K562 (cell line): Measurements from ENCODE around the gene GAB1. TPM values are rescaled to one million over a fixed set of nuclear protein-coding genes. Genes with fewer than 3 reads are reported as not detected.

Source experiments
- BDP1 ChIP-seq: IDR thresholded peaks from 3 replicates; pipeline ENCODE4 v1.6.1; 2011; ENCODE audit not compliant: insufficient read length, insufficient read depth
- BRF1 ChIP-seq: IDR thresholded peaks from 3 replicates; pipeline ENCODE4 v1.6.1; 2011; ENCODE audit warnings: borderline replicate concordance, mild to moderate bottlenecking; ENCODE audit not compliant: insufficient read length; ENCODE audit errors: extremely low read depth
- KDM5B ChIP-seq: fragments of 200-600 bp; sonication (generic); IDR thresholded peaks from 2 replicates; pipeline ENCODE4 v1.6.1; 2012; ENCODE audit warnings: low read depth, mild to moderate bottlenecking, moderate library complexity, low read length, control low read depth, inconsistent platforms; ENCODE audit not compliant: insufficient replicate concordance
- SPI1 ChIP-seq: IDR thresholded peaks from 2 replicates; pipeline ENCODE4 v1.6.1; 2011; ENCODE audit warnings: low read depth, low read length, control low read depth, borderline replicate concordance
- ZNF12 ChIP-seq: sonication (generic); formaldehyde crosslinking; IDR thresholded peaks from 2 replicates; pipeline ENCODE4 v1.4.0; 2020; ENCODE audit warnings: mild to moderate bottlenecking, missing genetic modification reagents
- ZNF174 ChIP-seq: fragments of 250-450 bp; sonication (Bioruptor Pico); IDR thresholded peaks from 2 replicates; pipeline ENCODE4 v1.4.0; 2020; ENCODE audit warnings: mild to moderate bottlenecking
- ZNF217 ChIP-seq: sonication (generic); formaldehyde crosslinking; IDR thresholded peaks from 2 replicates; pipeline ENCODE4 v1.8.0; 2022; ENCODE audit warnings: mild to moderate bottlenecking, missing genetic modification reagents
- polyA plus RNA-seq, 8 experiments: library from polyadenylated mRNA; depleted of rRNA in 4 of 8; stranded (reverse) in 5 of 8; unstranded in 3 of 8; fragments of >200 nt; fragmentation: Nextera tagmentation in 2 of 8; fragmentation: Illumina TruSeq in 1 of 8; extraction: Ambion mirVana in 2 of 8; extraction: Trizol in 1 of 8; gene quantifications; 2 replicates each; pipeline versions ENCODE4 v1.2.1 to v1.2.3, GENCODE V29; 2011 to 2014; ENCODE audit warnings: inconsistent platforms in 1 of 8, missing spikeins in 1 of 8
- total RNA-seq, 7 experiments: library from RNA; depleted of rRNA in 6 of 7; stranded (reverse); fragments of >200 nt in 6 of 7; fragmentation: Illumina TruSeq in 2 of 7; extraction: Trizol in 2 of 7; gene quantifications; 2 replicates each; pipeline versions ENCODE4 v1.2.1 to v1.2.3, GENCODE V29; 2011 to 2021; ENCODE audit warnings: low replicate concordance in 1 of 7
- TF ChIP-seq, protein P1 (sequence below), 2 experiments: IDR thresholded peaks in 1 of 2; conservative IDR thresholded peaks in 1 of 2; 2 replicates each; pipeline ENCODE4 v1.6.1; 2016; ENCODE audit warnings: low read depth in 2 of 2, mild to moderate bottlenecking in 1 of 2, missing compliant biosample characterization in 1 of 2, missing genetic modification characterization in 1 of 2, moderate library complexity in 1 of 2
- TF ChIP-seq, protein P2 (sequence below): sonication (generic); formaldehyde crosslinking; IDR thresholded peaks from 2 replicates; pipeline ENCODE4 v1.8.1; 2023; ENCODE audit warnings: missing genetic modification reagents, mild to moderate bottlenecking, borderline replicate concordance
- TF ChIP-seq, protein P3 (sequence below): fragments of 450-650 bp; IDR thresholded peaks from 2 replicates; pipeline ENCODE4 v1.6.1; 2016; ENCODE audit warnings: missing biosample characterization, missing genetic modification characterization

The GAB1 gene
- total and polyA plus RNA-seq, 9 of the 15 experiments (the other 6 are each of a cell fraction or from before 2014, with no cell fraction given), result 1.3 to 14.6 (median 7.5) TPM

DNA sequence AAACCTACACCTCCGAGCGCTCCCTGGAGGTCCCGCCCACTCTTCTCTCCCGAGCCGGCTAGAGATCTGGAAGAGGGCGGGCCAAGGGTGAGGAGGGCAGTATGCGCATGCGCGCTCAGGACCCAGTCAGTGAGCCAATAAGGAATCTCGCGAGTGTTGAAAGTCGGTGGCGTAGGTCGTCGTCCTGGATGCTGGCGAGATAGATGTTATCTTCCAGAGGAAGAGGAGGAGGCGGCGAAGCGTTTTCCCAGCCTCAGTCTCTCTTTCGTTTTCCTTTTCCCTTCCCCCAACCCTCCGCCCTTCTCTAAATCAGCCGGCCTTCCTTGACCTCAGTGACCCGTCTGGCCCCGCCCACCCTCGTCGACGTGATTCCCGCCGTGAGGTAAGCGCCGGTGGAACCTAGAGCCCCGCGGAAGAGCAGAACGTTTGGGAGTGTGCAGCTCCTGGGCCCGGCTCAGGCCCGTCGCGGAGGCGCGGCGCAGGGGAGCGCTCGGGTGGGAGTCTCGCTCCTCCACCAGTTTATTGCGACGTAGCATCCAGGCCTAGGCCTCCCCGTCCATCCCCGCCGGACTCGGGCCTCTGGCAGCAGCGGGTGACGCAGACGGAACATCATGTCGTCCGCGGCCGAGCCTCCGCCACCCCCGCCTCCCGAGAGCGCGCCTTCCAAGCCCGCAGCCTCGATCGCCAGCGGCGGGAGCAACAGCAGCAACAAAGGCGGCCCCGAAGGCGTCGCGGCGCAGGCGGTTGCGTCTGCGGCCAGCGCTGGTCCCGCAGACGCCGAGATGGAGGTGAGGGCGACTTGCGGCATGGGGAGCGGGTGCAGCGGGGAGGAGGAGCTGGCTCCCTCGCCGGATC is 176.9 kb downstream of the GAB1 start, which contains the start of gene SMARCA5 (continued):
- TF ChIP-seq ZNF12 (CRISPR knock-in tag) (peak; percentile 53; the same call in 1 of the 2 replicates), KDM5B (peak; percentile 8), BRF1 (no peak), ZNF174 (CRISPR knock-in tag) (no peak), BDP1 (no peak), ZNF217 (CRISPR knock-in tag) (no peak), SPI1 (no peak)
- TF ChIP-seq, protein P1, sequence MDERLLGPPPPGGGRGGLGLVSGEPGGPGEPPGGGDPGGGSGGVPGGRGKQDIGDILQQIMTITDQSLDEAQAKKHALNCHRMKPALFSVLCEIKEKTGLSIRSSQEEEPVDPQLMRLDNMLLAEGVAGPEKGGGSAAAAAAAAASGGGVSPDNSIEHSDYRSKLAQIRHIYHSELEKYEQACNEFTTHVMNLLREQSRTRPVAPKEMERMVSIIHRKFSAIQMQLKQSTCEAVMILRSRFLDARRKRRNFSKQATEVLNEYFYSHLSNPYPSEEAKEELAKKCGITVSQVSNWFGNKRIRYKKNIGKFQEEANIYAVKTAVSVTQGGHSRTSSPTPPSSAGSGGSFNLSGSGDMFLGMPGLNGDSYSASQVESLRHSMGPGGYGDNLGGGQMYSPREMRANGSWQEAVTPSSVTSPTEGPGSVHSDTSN (CRISPR knock-in tag; IDR thresholded peaks at IDR 0.05; ENCODE audit: low read depth), result no peak
- TF ChIP-seq, protein P1 (tag; conservative IDR thresholded peaks at IDR 0.05; ENCODE audit: low read depth), result no peak
- TF ChIP-seq, protein P2, sequence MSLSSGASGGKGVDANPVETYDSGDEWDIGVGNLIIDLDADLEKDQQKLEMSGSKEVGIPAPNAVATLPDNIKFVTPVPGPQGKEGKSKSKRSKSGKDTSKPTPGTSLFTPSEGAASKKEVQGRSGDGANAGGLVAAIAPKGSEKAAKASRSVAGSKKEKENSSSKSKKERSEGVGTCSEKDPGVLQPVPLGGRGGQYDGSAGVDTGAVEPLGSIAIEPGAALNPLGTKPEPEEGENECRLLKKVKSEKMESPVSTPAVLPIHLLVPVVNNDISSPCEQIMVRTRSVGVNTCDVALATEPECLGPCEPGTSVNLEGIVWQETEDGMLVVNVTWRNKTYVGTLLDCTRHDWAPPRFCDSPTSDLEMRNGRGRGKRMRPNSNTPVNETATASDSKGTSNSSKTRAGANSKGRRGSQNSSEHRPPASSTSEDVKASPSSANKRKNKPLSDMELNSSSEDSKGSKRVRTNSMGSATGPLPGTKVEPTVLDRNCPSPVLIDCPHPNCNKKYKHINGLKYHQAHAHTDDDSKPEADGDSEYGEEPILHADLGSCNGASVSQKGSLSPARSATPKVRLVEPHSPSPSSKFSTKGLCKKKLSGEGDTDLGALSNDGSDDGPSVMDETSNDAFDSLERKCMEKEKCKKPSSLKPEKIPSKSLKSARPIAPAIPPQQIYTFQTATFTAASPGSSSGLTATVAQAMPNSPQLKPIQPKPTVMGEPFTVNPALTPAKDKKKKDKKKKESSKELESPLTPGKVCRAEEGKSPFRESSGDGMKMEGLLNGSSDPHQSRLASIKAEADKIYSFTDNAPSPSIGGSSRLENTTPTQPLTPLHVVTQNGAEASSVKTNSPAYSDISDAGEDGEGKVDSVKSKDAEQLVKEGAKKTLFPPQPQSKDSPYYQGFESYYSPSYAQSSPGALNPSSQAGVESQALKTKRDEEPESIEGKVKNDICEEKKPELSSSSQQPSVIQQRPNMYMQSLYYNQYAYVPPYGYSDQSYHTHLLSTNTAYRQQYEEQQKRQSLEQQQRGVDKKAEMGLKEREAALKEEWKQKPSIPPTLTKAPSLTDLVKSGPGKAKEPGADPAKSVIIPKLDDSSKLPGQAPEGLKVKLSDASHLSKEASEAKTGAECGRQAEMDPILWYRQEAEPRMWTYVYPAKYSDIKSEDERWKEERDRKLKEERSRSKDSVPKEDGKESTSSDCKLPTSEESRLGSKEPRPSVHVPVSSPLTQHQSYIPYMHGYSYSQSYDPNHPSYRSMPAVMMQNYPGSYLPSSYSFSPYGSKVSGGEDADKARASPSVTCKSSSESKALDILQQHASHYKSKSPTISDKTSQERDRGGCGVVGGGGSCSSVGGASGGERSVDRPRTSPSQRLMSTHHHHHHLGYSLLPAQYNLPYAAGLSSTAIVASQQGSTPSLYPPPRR (CRISPR knock-in tag), result no peak
- TF ChIP-seq, protein P3, sequence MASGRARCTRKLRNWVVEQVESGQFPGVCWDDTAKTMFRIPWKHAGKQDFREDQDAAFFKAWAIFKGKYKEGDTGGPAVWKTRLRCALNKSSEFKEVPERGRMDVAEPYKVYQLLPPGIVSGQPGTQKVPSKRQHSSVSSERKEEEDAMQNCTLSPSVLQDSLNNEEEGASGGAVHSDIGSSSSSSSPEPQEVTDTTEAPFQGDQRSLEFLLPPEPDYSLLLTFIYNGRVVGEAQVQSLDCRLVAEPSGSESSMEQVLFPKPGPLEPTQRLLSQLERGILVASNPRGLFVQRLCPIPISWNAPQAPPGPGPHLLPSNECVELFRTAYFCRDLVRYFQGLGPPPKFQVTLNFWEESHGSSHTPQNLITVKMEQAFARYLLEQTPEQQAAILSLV (tag), result no peak
